IMR-90 (cell line): Measurements from ENCODE around the gene KIRREL1. TPM values are rescaled to one million over a fixed set of nuclear protein-coding genes. Genes with fewer than 3 reads are reported as not detected.
A peak's percentile ranks its signal among the peaks of the same experiment; 100 is the strongest.

Experiments used
- ATAC-seq: fragments of 200-7000 bp; cut with Tn5 transposase; 2 replicates; pipeline ENCODE4 v1.9.1; 2020; ENCODE audit warnings: low read depth, mild to moderate bottlenecking, moderate library complexity
- BruUV-seq: library from RNA; stranded (reverse); fragments of 400-500 nt; replicated peaks from 2 replicates; lab custom pipeline; 2021; lab: Mats Ljungman, UMichigan
- CTCF ChIA-PET: fragments of 300-600 bp; formaldehyde crosslinking; extraction: SDS; loops from one replicate; lab custom pipeline; 2021; ENCODE audit warnings: antibody characterized with exemption; lab: Yijun Ruan, JAX
- POLR2A ChIA-PET: fragments of 300-600 bp; sonication (Branson Sonifier 250); formaldehyde crosslinking; loops from one replicate; lab custom pipeline; 2022; ENCODE audit warnings: antibody characterized with exemption; ENCODE audit not compliant: unreplicated experiment; lab: Charles Lee
- DNase-seq: peaks from one replicate; pipeline ENCODE4 v3.0.0; 2013
- H2AFZ ChIP-seq: replicated peaks from 2 replicates; pipeline ENCODE3; 2013; ENCODE audit warnings: low read length, mild to moderate bottlenecking; ENCODE audit not compliant: poor library complexity
- H2AK5ac ChIP-seq: 2 replicates; pipeline ENCODE4 v1.6.1; 2013; ENCODE audit warnings: low read depth, low read length, inconsistent platforms
- H2AK9ac ChIP-seq: replicated peaks from 2 replicates; pipeline ENCODE3; 2013; ENCODE audit warnings: mild to moderate bottlenecking, low read depth, low read length, moderate library complexity; ENCODE audit not compliant: poor library complexity
- H2BK120ac ChIP-seq: 2 replicates; pipeline ENCODE4 v1.6.1; 2013; ENCODE audit warnings: low read depth, low read length, inconsistent platforms
- H2BK15ac ChIP-seq: 3 replicates; pipeline ENCODE4 v1.6.1; 2013; ENCODE audit warnings: low read depth, low read length, inconsistent platforms
- H2BK20ac ChIP-seq: 2 replicates; pipeline ENCODE4 v1.6.1; 2013; ENCODE audit warnings: low read depth, mild to moderate bottlenecking, inconsistent platforms, low read length, moderate library complexity
- H2BK5ac ChIP-seq: 2 replicates; pipeline ENCODE4 v1.6.1; 2013; ENCODE audit warnings: mild to moderate bottlenecking, low read depth, low read length, inconsistent platforms; ENCODE audit not compliant: poor library complexity, severe bottlenecking
- H3K14ac ChIP-seq: replicated peaks from 2 replicates; pipeline ENCODE4 v1.6.1; 2013; ENCODE audit warnings: low read depth, low read length, inconsistent platforms
- H3K18ac ChIP-seq: 2 replicates; pipeline ENCODE4 v1.6.1; 2013; ENCODE audit warnings: low read depth, low read length, control low read depth
- H3K23ac ChIP-seq: 2 replicates; pipeline ENCODE4 v1.6.1; 2013; ENCODE audit warnings: low read depth, low read length, inconsistent platforms
- H3K27ac ChIP-seq: 2 replicates; pipeline ENCODE4 v1.5.1; 2013; ENCODE audit warnings: mild to moderate bottlenecking, control low read depth, low read length; ENCODE audit not compliant: insufficient read depth
- H3K27me3 ChIP-seq: 2 replicates; pipeline ENCODE4 v1.6.1; 2013; ENCODE audit warnings: low read length; ENCODE audit not compliant: control insufficient read depth, insufficient read depth
- H3K36me3 ChIP-seq: 2 replicates; pipeline ENCODE4 v1.6.1; 2013; ENCODE audit warnings: low read length, mixed read lengths; ENCODE audit not compliant: control insufficient read depth, insufficient read depth
- H3K4ac ChIP-seq: 2 replicates; pipeline ENCODE4 v1.6.1; 2013; ENCODE audit warnings: low read depth, low read length, inconsistent platforms
- H3K4me1 ChIP-seq: 2 replicates; pipeline ENCODE4 v1.6.1; 2013; ENCODE audit warnings: low read length, mixed read lengths; ENCODE audit not compliant: control insufficient read depth, insufficient read depth
- H3K4me2 ChIP-seq: 2 replicates; pipeline ENCODE4 v1.6.1; 2013; ENCODE audit warnings: low read depth, mild to moderate bottlenecking, control low read depth, low read length, moderate library complexity
- H3K4me3 ChIP-seq: 2 replicates; pipeline ENCODE4 v1.5.1; 2013; ENCODE audit warnings: low read depth, mild to moderate bottlenecking, control low read depth, low read length, moderate library complexity; ENCODE audit not compliant: insufficient read depth
- H3K56ac ChIP-seq: 2 replicates; pipeline ENCODE4 v1.6.1; 2013; ENCODE audit warnings: low read length, inconsistent platforms; ENCODE audit not compliant: insufficient read depth; ENCODE audit errors: extremely low read depth
- H3K79me1 ChIP-seq, 2 experiments: 2 replicates each; pipeline ENCODE4 v1.6.1; 2013; ENCODE audit warnings: low read length in 2 of 2, inconsistent platforms in 1 of 2, low read depth in 1 of 2
- H3K9ac ChIP-seq: 2 replicates; pipeline ENCODE4 v1.6.1; 2013; ENCODE audit warnings: low read depth, low read length, control low read depth
- H3K9me1 ChIP-seq: 2 replicates; pipeline ENCODE4 v1.6.1; 2013; ENCODE audit warnings: low read length, inconsistent platforms; ENCODE audit not compliant: insufficient read depth
- H3K9me3 ChIP-seq: 2 replicates; pipeline ENCODE4 v1.6.1; 2013; ENCODE audit warnings: low read length; ENCODE audit not compliant: control insufficient read depth, insufficient read depth
- H4K20me1 ChIP-seq: 2 replicates; pipeline ENCODE4 v1.6.1; 2013; ENCODE audit warnings: low read length, inconsistent platforms; ENCODE audit not compliant: insufficient read depth
- H4K5ac ChIP-seq: 2 replicates; pipeline ENCODE4 v1.6.1; 2013; ENCODE audit warnings: mild to moderate bottlenecking, low read depth, low read length, control low read depth
- H4K8ac ChIP-seq, 2 experiments: 2 replicates each; pipeline ENCODE4 v1.6.1; 2013; ENCODE audit warnings: low read depth in 2 of 2, low read length in 2 of 2, control low read depth in 1 of 2, inconsistent platforms in 1 of 2
- H4K91ac ChIP-seq: 2 replicates; pipeline ENCODE4 v1.6.1; 2013; ENCODE audit warnings: low read depth, low read length, inconsistent platforms; ENCODE audit not compliant: insufficient read depth
- CHD1 ChIP-seq: IDR thresholded peaks from 2 replicates; pipeline ENCODE4 v1.6.1; 2012; ENCODE audit warnings: low read depth, low read length, improper control_type of control experiment
- CTCF ChIP-seq: conservative IDR thresholded peaks from 2 replicates; pipeline ENCODE4 v1.5.1; 2012; ENCODE audit warnings: mild to moderate bottlenecking, low read depth, low read length, improper control_type of control experiment
- ELK1 ChIP-seq: fragments of 150-350 bp; IDR thresholded peaks from 2 replicates; pipeline ENCODE4 v1.6.1; 2016; ENCODE audit warnings: low read depth, mild to moderate bottlenecking, low read length, moderate library complexity, borderline replicate concordance
- MAFK ChIP-seq: IDR thresholded peaks from 2 replicates; pipeline ENCODE4 v1.6.1; 2012; ENCODE audit warnings: low read depth, low read length, improper control_type of control experiment
- MAZ ChIP-seq: IDR thresholded peaks from 2 replicates; pipeline ENCODE4 v1.6.1; 2012; ENCODE audit warnings: low read depth, mild to moderate bottlenecking, low read length, improper control_type of control experiment, moderate library complexity, borderline replicate concordance
- NFE2L2 ChIP-seq: fragments of 150-350 bp; IDR thresholded peaks from 2 replicates; pipeline ENCODE4 v1.6.1; 2016; ENCODE audit warnings: low read depth, mild to moderate bottlenecking, low read length
- POLR2A ChIP-seq: IDR thresholded peaks from 2 replicates; pipeline ENCODE4 v1.6.1; 2012; ENCODE audit warnings: mild to moderate bottlenecking, low read depth, low read length
- RAD21 ChIP-seq: IDR thresholded peaks from 2 replicates; pipeline ENCODE4 v1.6.1; 2012; ENCODE audit warnings: low read length, improper control_type of control experiment
- RCOR1 ChIP-seq: IDR thresholded peaks from 2 replicates; pipeline ENCODE4 v1.6.1; 2012; ENCODE audit warnings: mild to moderate bottlenecking, low read length, improper control_type of control experiment; ENCODE audit not compliant: insufficient replicate concordance
- RFX5 ChIP-seq: IDR thresholded peaks from 2 replicates; pipeline ENCODE4 v1.8.0; 2012; ENCODE audit warnings: low read depth, mild to moderate bottlenecking, low read length, moderate library complexity
- SMC3 ChIP-seq: fragments of 150-350 bp; IDR thresholded peaks from 2 replicates; pipeline ENCODE4 v1.6.1; 2016; ENCODE audit warnings: low read depth, mild to moderate bottlenecking, antibody characterized with exemption, low read length, moderate library complexity
- WGBS, 2 experiments: methylation state at CpG; one replicate each; pipeline versions ENCODE4 v1.1.5 to v1.1.7; 2013; ENCODE audit warnings: missing lambda C conversion rate in 2 of 2; ENCODE audit not compliant: insufficient read length in 1 of 2; ENCODE audit errors: extremely low coverage in 2 of 2; 5-methylcytosine and 5-hydroxymethylcytosine counted together
- dilution Hi-C: fragments of 300-500 bp; cut with HindIII; formaldehyde crosslinking; loops from one replicate; pipeline ENCODE4 v1.14.3; 2018; ENCODE audit warnings: low sequenced_read_pairs; ENCODE audit not compliant: unreplicated experiment
- in situ Hi-C: fragments of 300-500 bp; cut with MboI; formaldehyde crosslinking; loops from 3 replicates; pipeline ENCODE4 v1.14.3; 2019; ENCODE audit warnings: low sequenced_read_pairs, inconsistent platforms, mixed read lengths
- intact Hi-C: fragments of 100-400 bp; cut with micrococcal nuclease; formaldehyde crosslinking; loops from 2 replicates; pipeline ENCODE4 v1.10.0; 2022
- polyA plus RNA-seq, 3 experiments: library from polyadenylated mRNA; depleted of rRNA; stranded (reverse); fragments of >200 nt; gene quantifications; 2 replicates each; pipeline ENCODE4 v1.2.3, GENCODE V29; 2012; ENCODE audit warnings: low replicate concordance in 1 of 3
- total RNA-seq: library from RNA; depleted of rRNA; stranded (reverse); fragments of >200 nt; gene quantifications from 2 replicates; pipeline ENCODE4 v1.2.3, GENCODE V29; 2012
- TF ChIP-seq, protein P1 (sequence below): fragments of 150-350 bp; IDR thresholded peaks from 2 replicates; pipeline ENCODE4 v1.6.1; 2017; ENCODE audit warnings: mild to moderate bottlenecking, antibody characterized with exemption, low read length, low read depth

The KIRREL1 gene
- total and polyA plus RNA-seq, 2 of the 4 experiments (the other 2 are of a cell fraction): 58.1 to 64.7 TPM

- no peak overlapping the region for H3K4me2 ChIP-seq
- no peaks in the 10 kb centered on the region for H3K9me3 ChIP-seq
- ChIA-PET POLR2A (no interaction called here), CTCF (interaction anchor here (1.8 kb wide), 1 partner anchor 58 kb away, joined by 8 read pairs; no protein-coding TSS in a partner anchor)
- peaks cover 15% of the 10 kb centered on the region for H3K4me1 ChIP-seq
- H4K20me1 ChIP-seq: peaks cover 94% of the 10 kb centered on the region
- no peak overlapping the region for H3K4ac ChIP-seq
- H2AK9ac ChIP-seq: no peak overlapping the region
- no peak overlapping the region for H3K9ac ChIP-seq
- H2BK120ac ChIP-seq: no peak overlapping the region
- H3K14ac ChIP-seq: no peak overlapping the region
- no peak overlapping the region for H3K18ac ChIP-seq
- no peak overlapping the region for H3K56ac ChIP-seq
- no peak overlapping the region for H4K8ac ChIP-seq
- H3K9me1 ChIP-seq: peaks cover 60% of the 10 kb centered on the region
- DNase-seq (peak; percentile 65), ATAC-seq (0 out of 2 replicates have a peak, but pooled peaks have one; percentile 11)
- peaks cover 10% of the 10 kb centered on the region for H3K36me3 ChIP-seq
- no peak overlapping the region for H3K23ac ChIP-seq
- no peak overlapping the region for H2AFZ ChIP-seq
- H2BK5ac ChIP-seq: no peak overlapping the region
- H2BK20ac ChIP-seq: no peak overlapping the region
- intact Hi-C loops: no loop called here
- H2BK15ac ChIP-seq: no peak overlapping the region
- 46% methylated on average over 2 of the region's 5 CpGs; no CpG with 5 or more reads in 1 of the 2 experiments for WGBS, 2 experiments
- no peak overlapping the region for H3K27ac ChIP-seq
- peaks cover 68 to 93% of the 10 kb centered on the region in 2 experiments for H3K79me1 ChIP-seq
- no peak overlapping the region for H2AK5ac ChIP-seq
- dilution Hi-C loops: no loop called here
- no TSS peak for BruUV-seq
- H3K27me3 ChIP-seq: no peaks in the 10 kb centered on the region
- TF ChIP-seq CTCF (no peak), RCOR1 (no peak), CHD1 (no peak), MAFK (no peak), RFX5 (no peak), NFE2L2 (no peak), MAZ (no peak), ELK1 (no peak), RAD21 (no peak), SMC3 (no peak), POLR2A (no peak)
- TF ChIP-seq, protein P1, sequence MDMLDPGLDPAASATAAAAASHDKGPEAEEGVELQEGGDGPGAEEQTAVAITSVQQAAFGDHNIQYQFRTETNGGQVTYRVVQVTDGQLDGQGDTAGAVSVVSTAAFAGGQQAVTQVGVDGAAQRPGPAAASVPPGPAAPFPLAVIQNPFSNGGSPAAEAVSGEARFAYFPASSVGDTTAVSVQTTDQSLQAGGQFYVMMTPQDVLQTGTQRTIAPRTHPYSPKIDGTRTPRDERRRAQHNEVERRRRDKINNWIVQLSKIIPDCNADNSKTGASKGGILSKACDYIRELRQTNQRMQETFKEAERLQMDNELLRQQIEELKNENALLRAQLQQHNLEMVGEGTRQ: no peak
- no peak overlapping the region for H4K91ac ChIP-seq
- no peak overlapping the region for H4K5ac ChIP-seq
- H3K4me3 ChIP-seq: no peak overlapping the region
- in situ Hi-C loops: no loop called here
These were observed 56.4 kb downstream of the KIRREL1 start for GRCh38 chr1:158049853-158050252.
